ENCODE measurements around the gene NOC2L.
A peak's percentile ranks its signal among the peaks of the same experiment; 100 is the strongest.
"Not testable (repeated sequence)": the region's sequence is repeated elsewhere in the genome, so short reads cannot be mapped to it uniquely, and the experiment has no call there.

Gene NOC2L

GRCh38 chr1:960363-961131 lies 1.5 kb upstream of the NOC2L start, which contains the start of gene KLHL17:
KLHL17 (plus strand) TSS chr1:960584; CDS start chr1:960694, 110 bp downstream.
- DNase-seq, result peak; percentile 71

- peak; percentile 25 for DNase-seq
These were observed 791 bp upstream of the NOC2L start for GRCh38 chr1:959731-960362.

GRCh38 chr1:956636-957035 lies 2.4 kb downstream of the NOC2L start:
- DNase-seq, result no peak

- no peak for DNase-seq
These were observed 3.6 kb downstream of the NOC2L start for GRCh38 chr1:955474-955873.

GRCh38 chr1:954927-955326 lies 4.1 kb downstream of the NOC2L start:
- DNase-seq, result no peak

- no peak for DNase-seq
These were observed 5.3 kb downstream of the NOC2L start for GRCh38 chr1:953524-954320.

GRCh38 chr1:952603-953002 lies 6.5 kb downstream of the NOC2L start:
- DNase-seq, result no peak

- no peak for DNase-seq
These were observed 6.9 kb downstream of the NOC2L start for GRCh38 chr1:952201-952600.

GRCh38 chr1:951364-951763 lies 7.7 kb downstream of the NOC2L start:
- DNase-seq, result no peak

- DNase-seq, result no peak
These were observed 8.2 kb downstream of the NOC2L start for GRCh38 chr1:950881-951280.

GRCh38 chr1:950268-950667 lies 8.8 kb downstream of the NOC2L start:
- DNase-seq, result no peak

- no peak for DNase-seq
These were observed 11.1 kb downstream of the NOC2L start for GRCh38 chr1:947958-948357.

- not testable (repeated sequence) for DNase-seq
These were observed 12.2 kb downstream of the NOC2L start for GRCh38 chr1:946811-947210.

GRCh38 chr1:945688-946556 lies 13.1 kb downstream of the NOC2L start:
- DNase-seq, result no peak

- DNase-seq, result no peak
These were observed 14.4 kb downstream of the NOC2L start for GRCh38 chr1:944341-945325.

GRCh38 chr1:943545-944340 lies 15.3 kb downstream of the NOC2L start:
- DNase-seq, result no peak

GRCh38 chr1:942864-943533 lies 16.1 kb downstream of the NOC2L start:
- no peak for DNase-seq

GRCh38 chr1:942411-942821 lies 16.6 kb downstream of the NOC2L start:
- DNase-seq, result no peak

GRCh38 chr1:941588-942383 lies 17.3 kb downstream of the NOC2L start:
- no peak for DNase-seq

Data from activated effector memory CD4-positive, alpha-beta T cell treated with Interleukin-2 at 50 U/mL for 16 hours (primary cell).